Measurements from ENCODE around the gene NSMCE1. TPM values are rescaled to one million over a fixed set of nuclear protein-coding genes. Genes with fewer than 3 reads are reported as not detected.
A peak's percentile ranks its signal among the peaks of the same experiment; 100 is the strongest.

NSMCE1 gene
- total and polyA plus RNA-seq, 7 donors: 18.9 to 51.8 (median 28.4) TPM

- Histone ChIP-seq H3K4me3 (no peak overlapping the region), H3K27ac (no peak overlapping the region), H3K4me1 (peaks cover 25% of the 10 kb centered on the region), H3K36me3 (ENCODE audit: insufficient read depth in 1 of 2, low read depth in 1 of 2) (peaks cover 0 to 43% of the 10 kb centered on the region in 2 donors), H3K27me3 (ENCODE audit: insufficient read depth in 3 of 3, low read length in 2 of 3) (no peaks in the 10 kb centered on the region), H3K9me3 (no peaks in the 10 kb centered on the region)
- intact Hi-C loops (cut with DNase I): no loop called here
- ATAC-seq (no peak), DNase-seq (peak in 1 of 2 donors; percentile 12)
- TF ChIP-seq CTCF (IDR thresholded peaks at IDR 0.05): no peak
- WGBS, 3 donors: 85 to 94% (median 89%) methylated on average over 9 of the region's 9 CpGs
These were observed 48.5 kb downstream of the NSMCE1 start for GRCh38 chr16:27220120-27220519.

GRCh38 chr16:27219161-27219560 is 49.4 kb downstream of the NSMCE1 start:
- Histone ChIP-seq H3K4me1 (peaks cover 32% of the 10 kb centered on the region), H3K27ac (no peak overlapping the region), H3K9me3 (no peaks in the 10 kb centered on the region), H3K4me3 (no peak overlapping the region), H3K27me3 (ENCODE audit: insufficient read depth in 3 of 3, low read length in 2 of 3) (no peaks in the 10 kb centered on the region), H3K36me3 (ENCODE audit: insufficient read depth in 1 of 2, low read depth in 1 of 2) (peaks cover 0 to 36% of the 10 kb centered on the region in 2 donors)
- no peak for TF ChIP-seq CTCF (IDR thresholded peaks at IDR 0.05)
- ATAC-seq: no peak
- DNase-seq: peak in 1 of 2 donors; percentile 21
- intact Hi-C loops (cut with DNase I): no loop called here
- WGBS, 3 donors: 83 to 91% (median 88%) methylated on average over 10 of the region's 10 CpGs

GRCh38 chr16:27218756-27219155 is 49.8 kb downstream of the NSMCE1 start:
- Histone ChIP-seq H3K4me1 (peaks cover 32% of the 10 kb centered on the region), H3K4me3 (no peak overlapping the region), H3K27me3 (ENCODE audit: insufficient read depth in 3 of 3, low read length in 2 of 3) (no peaks in the 10 kb centered on the region), H3K27ac (no peak overlapping the region), H3K36me3 (ENCODE audit: insufficient read depth in 1 of 2, low read depth in 1 of 2) (peaks cover 0 to 36% of the 10 kb centered on the region in 2 donors), H3K9me3 (no peaks in the 10 kb centered on the region)
- intact Hi-C loops (cut with DNase I): no loop called here
- 93 to 94% (median 94%) methylated on average over 9 of the region's 9 CpGs for WGBS, 3 donors
- TF ChIP-seq CTCF (IDR thresholded peaks at IDR 0.05): no peak
- DNase-seq (peak in 1 of 2 donors; percentile 22), ATAC-seq (no peak)

- H3K27me3 ChIP-seq (ENCODE audit: insufficient read depth in 3 of 3, low read length in 2 of 3): no peaks in the 10 kb centered on the region
- peaks cover 0 to 42% of the 10 kb centered on the region in 2 donors for H3K36me3 ChIP-seq (ENCODE audit: insufficient read depth in 1 of 2, low read depth in 1 of 2)
- peak in 1 of 4 donors; percentile 46 for ATAC-seq
- intact Hi-C loops (cut with DNase I): no loop called here
- no peak for DNase-seq
- H3K27ac ChIP-seq: peak overlapping the region; percentile 16
- H3K4me1 ChIP-seq: peaks cover 19% of the 10 kb centered on the region
- no peak for TF ChIP-seq CTCF (IDR thresholded peaks at IDR 0.05)
- no peaks in the 10 kb centered on the region for H3K9me3 ChIP-seq
- no peak overlapping the region for H3K4me3 ChIP-seq
- WGBS, 3 donors: 45 to 66% (median 50%) methylated on average over 10 of the region's 10 CpGs
These were observed 51.3 kb downstream of the NSMCE1 start for GRCh38 chr16:27217256-27217655.

- Histone ChIP-seq H3K27me3 (ENCODE audit: insufficient read depth in 3 of 3, low read length in 2 of 3) (no peaks in the 10 kb centered on the region), H3K27ac (no peak overlapping the region), H3K9me3 (no peaks in the 10 kb centered on the region), H3K4me1 (peaks cover 14% of the 10 kb centered on the region), H3K36me3 (ENCODE audit: insufficient read depth in 1 of 2, low read depth in 1 of 2) (peaks cover 0 to 51% of the 10 kb centered on the region in 2 donors), H3K4me3 (no peak overlapping the region)
- DNase-seq (peak in 1 of 2 donors; percentile 34), ATAC-seq (no peak)
- no peak for TF ChIP-seq CTCF (IDR thresholded peaks at IDR 0.05)
- intact Hi-C loops (cut with DNase I): no loop called here
- 72 to 86% (median 80%) methylated on average over 16 of the region's 16 CpGs for WGBS, 3 donors
These were observed 52.2 kb downstream of the NSMCE1 start for GRCh38 chr16:27216297-27216885.

Data from psoas muscle (tissue), 8 donors.